Caco-2 (cell line): ENCODE data around the gene TRIM9. TPM values are rescaled to one million over a fixed set of nuclear protein-coding genes. Genes with fewer than 3 reads are reported as not detected.

Experiments used
- BruUV-seq: library from RNA; stranded (reverse); fragments of 400-500 nt; replicated peaks from 2 replicates; lab custom pipeline; 2021; lab: Mats Ljungman, UMichigan
- CTCF ChIA-PET: fragments of 300-600 bp; sonication (Branson Sonifier 250); formaldehyde crosslinking; loops from one replicate; lab custom pipeline; 2022; ENCODE audit warnings: antibody characterized with exemption; lab: Charles Lee
- POLR2A ChIA-PET: fragments of 300-600 bp; sonication (Branson Sonifier 250); formaldehyde crosslinking; loops from one replicate; lab custom pipeline; 2022; ENCODE audit warnings: antibody characterized with exemption; lab: Charles Lee
- DNase-seq, 2 experiments: peaks; one replicate each; pipeline versions ENCODE4 v3.0.0 to v3.0.0-alpha.2; 2020 to 2022
- H3K27me3 ChIP-seq: replicated peaks from 2 replicates; pipeline ENCODE4 v1.6.0; 2011; ENCODE audit warnings: low read length; ENCODE audit not compliant: control insufficient read depth, insufficient read depth
- H3K36me3 ChIP-seq: 2 replicates; pipeline ENCODE4 v1.5.1; 2011; ENCODE audit warnings: low read length; ENCODE audit not compliant: control insufficient read depth, insufficient read depth
- H3K4me1 ChIP-seq: fragments of 250-450 bp; sonication (Bioruptor Pico); 2 replicates; pipeline ENCODE4 v1.5.1; 2020; ENCODE audit warnings: mild to moderate bottlenecking
- H3K4me3 ChIP-seq: 2 replicates; pipeline ENCODE4 v1.5.1; 2011; ENCODE audit warnings: low read depth, mild to moderate bottlenecking, control low read depth, low read length
- H3K9me3 ChIP-seq: fragments of 250-450 bp; sonication (Bioruptor Pico); 2 replicates; pipeline ENCODE4 v1.5.1; 2020; ENCODE audit warnings: mild to moderate bottlenecking, moderate library complexity
- H3K27ac Mint-ChIP-seq: one replicate; pipeline ENCODE4 v1.8.0; 2022; ENCODE audit warnings: mixed read lengths; ENCODE audit not compliant: unreplicated experiment
- H3K27me3 Mint-ChIP-seq: one replicate; pipeline ENCODE4 v1.8.0; 2022; ENCODE audit warnings: mixed read lengths; ENCODE audit not compliant: insufficient read depth, unreplicated experiment
- H3K36me3 Mint-ChIP-seq: one replicate; pipeline ENCODE4 v1.8.0; 2022; ENCODE audit warnings: mild to moderate bottlenecking, mixed read lengths; ENCODE audit not compliant: insufficient read depth, unreplicated experiment
- H3K4me1 Mint-ChIP-seq: one replicate; pipeline ENCODE4 v1.8.0; 2022; ENCODE audit warnings: low read depth, mixed read lengths; ENCODE audit not compliant: unreplicated experiment
- H3K4me3 Mint-ChIP-seq: one replicate; pipeline ENCODE4 v1.8.0; 2022; ENCODE audit warnings: mild to moderate bottlenecking, moderate library complexity, mixed read lengths; ENCODE audit not compliant: unreplicated experiment
- H3K9me3 Mint-ChIP-seq: one replicate; pipeline ENCODE4 v1.8.0; 2022; ENCODE audit warnings: mixed read lengths; ENCODE audit not compliant: unreplicated experiment
- CTCF ChIP-seq, 2 experiments: fragments of 200-600 bp in 1 of 2; IDR thresholded peaks; 1 replicate in 1 of 2; 2 replicates in 1 of 2; pipeline versions ENCODE4 v1.5.1 to v1.8.0; 2011 to 2022; ENCODE audit warnings: antibody characterized with exemption in 1 of 2, control low read depth in 1 of 2, inconsistent platforms in 1 of 2, low read depth in 1 of 2, low read length in 1 of 2, mild to moderate bottlenecking in 1 of 2, moderate library complexity in 1 of 2; ENCODE audit not compliant: insufficient read depth in 1 of 2, severe bottlenecking in 1 of 2, unreplicated experiment in 1 of 2
- intact Hi-C: fragments of 100-400 bp; cut with micrococcal nuclease; formaldehyde crosslinking; loops from one replicate; pipeline ENCODE4 v1.10.0; 2022; ENCODE audit not compliant: unreplicated experiment
- total RNA-seq: library from RNA; stranded (reverse); gene quantifications from 2 replicates; pipeline ENCODE4 v1.2.3, GENCODE V29; 2022

The TRIM9 gene
- total RNA-seq, 1 experiment from 2014 or later, result 2.7 TPM

DNA sequence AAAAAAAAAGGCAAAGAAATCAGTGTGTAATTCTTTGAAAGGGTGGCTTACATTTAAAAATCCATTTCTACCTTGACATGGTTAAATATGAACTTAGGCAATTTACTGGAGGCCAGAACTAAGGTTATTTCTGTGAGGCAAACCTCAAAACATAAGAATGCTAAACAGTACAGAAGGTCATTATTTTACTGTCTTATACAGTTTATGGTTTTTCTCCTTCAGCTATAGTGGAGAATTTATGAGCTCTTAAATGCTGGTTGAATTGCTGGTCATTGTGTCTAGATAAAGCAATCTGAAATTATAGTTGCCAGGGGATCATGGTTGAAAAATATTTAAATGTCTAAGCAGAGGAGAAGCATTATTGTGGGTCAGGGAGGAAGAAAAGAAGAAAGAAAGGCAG, 70.5 kb downstream of the TRIM9 start:
- CTCF ChIA-PET, result no interaction called here
- Histone ChIP-seq H3K9me3 (no peaks in the 10 kb centered on the region), H3K36me3 (no peaks in the 10 kb centered on the region), H3K27me3 (no peaks in the 10 kb centered on the region), H3K4me1 (no peaks in the 10 kb centered on the region), H3K4me3 (no peak overlapping the region)
- DNase-seq, result no peak
- Mint-ChIP-seq H3K9me3 (no peaks in the 10 kb centered on the region), H3K36me3 (no peaks in the 10 kb centered on the region), H3K4me3 (no peak overlapping the region), H3K27ac (no peak overlapping the region), H3K4me1 (no peaks in the 10 kb centered on the region), H3K27me3 (no peaks in the 10 kb centered on the region)
- no TSS peak for BruUV-seq
- POLR2A ChIA-PET, result no interaction called here
- intact Hi-C loops, result no loop called here
- no peak for TF ChIP-seq CTCF (IDR thresholded peaks at IDR 0.05; ENCODE audit: insufficient read depth in 1 of 2, low read depth in 1 of 2, low read length in 1 of 2, severe bottlenecking in 1 of 2, unreplicated experiment in 1 of 2)

DNA sequence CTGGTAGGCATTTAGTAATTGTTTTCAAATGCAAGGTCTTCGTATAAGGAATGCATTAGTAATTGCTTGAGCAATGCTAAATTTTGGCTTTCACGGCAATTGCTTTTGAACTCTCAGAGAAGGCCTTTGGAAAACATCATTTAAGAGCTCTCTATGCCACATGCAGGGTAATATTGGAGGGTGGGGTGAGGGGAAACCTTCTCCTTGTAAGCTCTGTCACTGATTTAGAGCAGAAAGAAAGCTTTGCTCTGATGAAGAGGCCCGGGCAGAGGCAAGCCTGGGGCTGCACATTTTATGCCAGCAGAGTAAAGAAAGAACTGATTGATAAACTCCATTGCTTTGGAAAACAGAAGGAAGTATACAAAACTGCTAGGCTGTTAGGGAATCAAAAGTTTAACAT, 70.9 kb downstream of the TRIM9 start:
- H3K27ac Mint-ChIP-seq, result no peak overlapping the region
- no peak for TF ChIP-seq CTCF (IDR thresholded peaks at IDR 0.05; ENCODE audit: insufficient read depth in 1 of 2, low read depth in 1 of 2, low read length in 1 of 2, severe bottlenecking in 1 of 2, unreplicated experiment in 1 of 2)
- H3K9me3 Mint-ChIP-seq, result no peaks in the 10 kb centered on the region
- no peak for DNase-seq
- H3K27me3 Mint-ChIP-seq, result no peaks in the 10 kb centered on the region
- no peaks in the 10 kb centered on the region for H3K27me3 ChIP-seq
- no peaks in the 10 kb centered on the region for H3K36me3 Mint-ChIP-seq
- H3K4me3 ChIP-seq, result no peak overlapping the region
- H3K4me1 ChIP-seq, result no peaks in the 10 kb centered on the region
- no peak overlapping the region for H3K4me3 Mint-ChIP-seq
- intact Hi-C loops, result no loop called here
- no peaks in the 10 kb centered on the region for H3K4me1 Mint-ChIP-seq
- no TSS peak for BruUV-seq
- no peaks in the 10 kb centered on the region for H3K9me3 ChIP-seq
- H3K36me3 ChIP-seq, result no peaks in the 10 kb centered on the region
- POLR2A ChIA-PET, result no interaction called here
- CTCF ChIA-PET, result no interaction called here

- no peak overlapping the region for H3K4me3 Mint-ChIP-seq
- intact Hi-C loops, result no loop called here
- no peaks in the 10 kb centered on the region for H3K27me3 ChIP-seq
- no TSS peak for BruUV-seq
- no peaks in the 10 kb centered on the region for H3K27me3 Mint-ChIP-seq
- no peaks in the 10 kb centered on the region for H3K9me3 Mint-ChIP-seq
- no peak for DNase-seq
- H3K36me3 Mint-ChIP-seq, result no peaks in the 10 kb centered on the region
- H3K9me3 ChIP-seq, result no peaks in the 10 kb centered on the region
- no peaks in the 10 kb centered on the region for H3K4me1 ChIP-seq
- H3K27ac Mint-ChIP-seq, result no peak overlapping the region
- no peaks in the 10 kb centered on the region for H3K4me1 Mint-ChIP-seq
- CTCF ChIA-PET, result interaction anchor here (0.6 kb wide), 1 partner anchor 66 kb away, joined by 3 read pairs; no protein-coding TSS in a partner anchor
- H3K4me3 ChIP-seq, result no peak overlapping the region
- TF ChIP-seq CTCF (IDR thresholded peaks at IDR 0.05; ENCODE audit: insufficient read depth in 1 of 2, low read depth in 1 of 2, low read length in 1 of 2, severe bottlenecking in 1 of 2, unreplicated experiment in 1 of 2), result no peak
- H3K36me3 ChIP-seq, result no peaks in the 10 kb centered on the region
- POLR2A ChIA-PET, result no interaction called here
Measured at GRCh38 chr14:51022769-51023168, 72.1 kb downstream of the TRIM9 start.
